ENCODE data around the gene CDK10. TPM values are rescaled to one million over a fixed set of nuclear protein-coding genes. Genes with fewer than 3 reads are reported as not detected.
A peak's percentile ranks its signal among the peaks of the same experiment; 100 is the strongest.

CDK10 gene
- polyA plus RNA-seq, 3 donors: 16.5 to 107 (median 18.3) TPM

DNA sequence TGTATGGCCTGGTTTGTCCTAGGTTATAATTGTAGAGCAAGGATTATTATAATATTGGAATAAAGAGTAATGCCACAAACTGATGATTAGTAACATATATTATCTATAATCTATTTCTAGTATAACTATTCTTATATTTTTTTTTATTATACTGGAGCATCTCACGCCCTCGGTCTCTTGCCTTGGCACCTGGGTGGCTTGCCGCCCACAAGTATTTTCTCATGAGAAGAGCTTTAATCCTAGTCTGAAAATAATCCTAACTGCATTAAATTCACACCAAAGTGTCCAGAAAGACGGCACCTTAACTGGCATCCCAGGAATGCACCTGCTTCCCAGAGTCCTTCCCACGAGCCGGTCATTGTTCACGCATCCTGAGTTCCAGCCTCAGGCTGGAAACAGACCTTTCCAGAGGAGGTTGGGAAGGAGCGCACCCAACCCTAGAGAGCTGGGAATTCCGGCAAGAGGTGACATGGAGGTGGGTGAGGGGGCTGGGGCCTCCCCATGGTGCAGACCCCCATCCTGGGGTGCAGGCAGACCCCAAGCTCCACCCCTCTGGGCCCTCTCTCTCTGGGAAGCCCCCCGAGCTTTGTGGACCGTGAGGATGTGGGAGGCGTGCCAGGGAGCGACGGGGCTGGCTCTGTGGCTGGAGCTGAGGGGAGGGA is 44.9 kb upstream of the CDK10 start:
- peak overlapping the region in 1 of 2 donors; percentile 87 for H3K4me3 Mint-ChIP-seq
- 44% methylated on average over 6 of the region's 14 CpGs for WGBS (ENCODE audit: insufficient coverage)

DNA sequence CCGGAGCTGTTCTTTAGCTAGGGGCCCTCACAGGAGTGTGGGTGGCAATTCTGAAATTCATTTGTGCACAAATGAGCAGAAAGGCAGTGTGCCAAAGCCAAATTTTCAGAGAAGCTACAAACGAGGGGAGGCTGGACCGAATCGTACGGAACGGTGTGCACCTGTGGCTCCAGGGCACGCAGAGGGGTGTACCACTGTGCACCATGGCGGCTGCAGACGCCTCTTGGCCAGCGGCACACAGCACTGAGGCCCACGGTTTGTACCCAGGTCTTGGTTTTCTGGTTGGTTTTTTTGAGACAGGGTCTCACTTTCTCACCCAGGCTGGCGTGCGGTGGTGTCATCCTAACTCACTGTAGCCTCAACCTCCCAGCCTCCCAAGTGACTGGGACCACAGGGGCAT is 43.9 kb upstream of the CDK10 start:
- no peak for DNase-seq
- H3K27ac ChIP-seq (ENCODE audit: low read depth in 1 of 2, low read length in 2 of 2): no peak overlapping the region
- no peaks in the 10 kb centered on the region for H3K9me3 ChIP-seq (replicated peaks in 1 of 2; ENCODE audit: control insufficient read depth in 1 of 2, insufficient read depth in 1 of 2, low read length in 2 of 2)
- H3K4me2 ChIP-seq (replicated peaks; ENCODE audit: extremely low read depth, low read length, poor library complexity, severe bottlenecking): no peak overlapping the region
- Mint-ChIP-seq H3K36me3 (peaks cover 24 to 36% of the 10 kb centered on the region in 2 donors), H3K4me1 (peaks cover 7% of the 10 kb centered on the region), H3K27me3 (ENCODE audit: low read depth in 3 of 3) (peaks cover 0 to 7% (median 7%) of the 10 kb centered on the region in 3 donors), H3K9me3 (no peaks in the 10 kb centered on the region), H3K4me3 (no peak overlapping the region), H3K27ac (no peak overlapping the region)
- TF ChIP-seq, protein P1, sequence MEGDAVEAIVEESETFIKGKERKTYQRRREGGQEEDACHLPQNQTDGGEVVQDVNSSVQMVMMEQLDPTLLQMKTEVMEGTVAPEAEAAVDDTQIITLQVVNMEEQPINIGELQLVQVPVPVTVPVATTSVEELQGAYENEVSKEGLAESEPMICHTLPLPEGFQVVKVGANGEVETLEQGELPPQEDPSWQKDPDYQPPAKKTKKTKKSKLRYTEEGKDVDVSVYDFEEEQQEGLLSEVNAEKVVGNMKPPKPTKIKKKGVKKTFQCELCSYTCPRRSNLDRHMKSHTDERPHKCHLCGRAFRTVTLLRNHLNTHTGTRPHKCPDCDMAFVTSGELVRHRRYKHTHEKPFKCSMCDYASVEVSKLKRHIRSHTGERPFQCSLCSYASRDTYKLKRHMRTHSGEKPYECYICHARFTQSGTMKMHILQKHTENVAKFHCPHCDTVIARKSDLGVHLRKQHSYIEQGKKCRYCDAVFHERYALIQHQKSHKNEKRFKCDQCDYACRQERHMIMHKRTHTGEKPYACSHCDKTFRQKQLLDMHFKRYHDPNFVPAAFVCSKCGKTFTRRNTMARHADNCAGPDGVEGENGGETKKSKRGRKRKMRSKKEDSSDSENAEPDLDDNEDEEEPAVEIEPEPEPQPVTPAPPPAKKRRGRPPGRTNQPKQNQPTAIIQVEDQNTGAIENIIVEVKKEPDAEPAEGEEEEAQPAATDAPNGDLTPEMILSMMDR (IDR thresholded peaks at IDR 0.05): no peak
- no peak overlapping the region for H3K4me3 ChIP-seq (replicated peaks in 1 of 3; ENCODE audit: low read depth in 2 of 3, low read length in 3 of 3)
- H3K4me1 ChIP-seq (ENCODE audit: control insufficient read depth in 1 of 2, insufficient read depth in 2 of 2, low read length in 2 of 2): peaks cover 0 to 5% of the 10 kb centered on the region in 2 donors
- H3K9ac ChIP-seq (ENCODE audit: insufficient read depth, low read length, poor library complexity, severe bottlenecking): no peak overlapping the region
- no peaks in the 10 kb centered on the region for H3K27me3 ChIP-seq (ENCODE audit: control insufficient read depth in 2 of 2, insufficient read depth in 2 of 2, low read length in 2 of 2)
- no peak overlapping the region for H2AFZ ChIP-seq (ENCODE audit: insufficient read depth, low read depth, low read length, poor library complexity, severe bottlenecking)
- H3K36me3 ChIP-seq (replicated peaks in 1 of 2; ENCODE audit: control insufficient read depth in 1 of 2, insufficient read depth in 2 of 2, low read length in 2 of 2): peaks cover 32 to 33% of the 10 kb centered on the region in 2 donors
- no peaks in the 10 kb centered on the region for H3K79me2 ChIP-seq (ENCODE audit: insufficient read depth, low read length)
- H4K20me1 ChIP-seq (ENCODE audit: insufficient read depth, low read length): peaks cover 10% of the 10 kb centered on the region
- intact Hi-C loops (cut with micrococcal nuclease): loop anchor here (5.0 to 10.0 kb wide), 2 partner anchors 65 to 68 kb away; partner anchors contain the start of gene CPNE7 (in 2 of the 2)
- 93% methylated on average over 10 of the region's 13 CpGs for WGBS (ENCODE audit: insufficient coverage)

More for the DNA sequence above, 44.9 kb upstream of the CDK10 start:
- TF ChIP-seq, protein P1 (IDR thresholded peaks at IDR 0.05): peak; percentile 48
- no peaks in the 10 kb centered on the region for H3K79me2 ChIP-seq (ENCODE audit: insufficient read depth, low read length)
- no peak overlapping the region for H3K9ac ChIP-seq (ENCODE audit: insufficient read depth, low read length, poor library complexity, severe bottlenecking)
- intact Hi-C loops (cut with micrococcal nuclease): loop anchor here (5.0 to 10.0 kb wide), 2 partner anchors 64 to 67 kb away; partner anchors contain the start of gene CPNE7 (in 2 of the 2)
- peaks cover 7% of the 10 kb centered on the region for H3K4me1 Mint-ChIP-seq
- peaks cover 0 to 7% (median 7%) of the 10 kb centered on the region in 3 donors for H3K27me3 Mint-ChIP-seq (ENCODE audit: low read depth in 3 of 3)
- peak overlapping the region; percentile 68 for H2AFZ ChIP-seq (ENCODE audit: insufficient read depth, low read depth, low read length, poor library complexity, severe bottlenecking)
- no peaks in the 10 kb centered on the region for H3K9me3 ChIP-seq (replicated peaks in 1 of 2; ENCODE audit: control insufficient read depth in 1 of 2, insufficient read depth in 1 of 2, low read length in 2 of 2)
- no peak overlapping the region for H3K4me2 ChIP-seq (replicated peaks; ENCODE audit: extremely low read depth, low read length, poor library complexity, severe bottlenecking)
- peaks cover 19 to 28% of the 10 kb centered on the region in 2 donors for H3K36me3 Mint-ChIP-seq
- peaks cover 5% of the 10 kb centered on the region for H4K20me1 ChIP-seq (ENCODE audit: insufficient read depth, low read length)
- H3K27ac Mint-ChIP-seq: no peak overlapping the region
- H3K4me3 ChIP-seq (replicated peaks in 1 of 3; ENCODE audit: low read depth in 2 of 3, low read length in 3 of 3): no peak overlapping the region
- peaks cover 24 to 25% of the 10 kb centered on the region in 2 donors for H3K36me3 ChIP-seq (replicated peaks in 1 of 2; ENCODE audit: control insufficient read depth in 1 of 2, insufficient read depth in 2 of 2, low read length in 2 of 2)
- no peak for DNase-seq
- H3K27ac ChIP-seq (ENCODE audit: low read depth in 1 of 2, low read length in 2 of 2): no peak overlapping the region
- H3K4me1 ChIP-seq (ENCODE audit: control insufficient read depth in 1 of 2, insufficient read depth in 2 of 2, low read length in 2 of 2): peaks cover 0 to 5% of the 10 kb centered on the region in 2 donors
- H3K9me3 Mint-ChIP-seq: no peaks in the 10 kb centered on the region
- H3K27me3 ChIP-seq (ENCODE audit: control insufficient read depth in 2 of 2, insufficient read depth in 2 of 2, low read length in 2 of 2): no peaks in the 10 kb centered on the region
